HG03280 (cell line): ENCODE measurements around the gene KAT2A.

Source experiments
- ATAC-seq: cut with Tn5 transposase; IDR thresholded peaks from one replicate; pipeline ENCODE4 v1.9.1; 2021; ENCODE audit warnings: mild to moderate bottlenecking, moderate library complexity; ENCODE audit not compliant: unreplicated experiment

Gene KAT2A

DNA sequence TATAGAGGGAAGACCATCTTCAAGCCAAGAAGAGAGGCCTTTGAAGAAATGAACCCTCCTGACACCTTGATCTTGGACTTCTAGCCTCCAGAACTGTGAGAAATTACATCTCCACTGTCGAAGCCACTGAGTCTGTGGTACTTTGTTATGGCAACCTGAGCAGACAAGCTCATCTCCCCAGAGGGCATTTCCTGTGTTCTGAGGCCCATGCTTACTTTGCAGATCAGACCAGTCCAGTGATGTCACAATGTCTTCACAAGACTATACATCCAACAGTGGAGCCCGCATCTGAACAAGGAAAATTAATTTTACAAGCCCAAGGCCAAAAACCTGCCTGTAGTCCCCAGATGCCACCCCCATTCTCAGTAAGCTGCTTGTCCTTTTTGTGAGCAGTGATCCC is 56.0 kb downstream of the KAT2A start:
- no peak for ATAC-seq
